Liver (tissue), 9 donors: ENCODE results near the gene TBC1D7. TPM values are rescaled to one million over a fixed set of nuclear protein-coding genes. Genes with fewer than 3 reads are reported as not detected.

Source experiments
- DNase-seq: peaks from one replicate; pipeline ENCODE4 v3.0.0-alpha.2; 2017; ENCODE audit warnings: low spot score
- H3K27ac ChIP-seq, 2 donors: one replicate each; pipeline ENCODE4 v1.7.0; 2013; ENCODE audit warnings: inconsistent platforms in 2 of 2, low read length in 2 of 2, control low read depth in 1 of 2, low read depth in 1 of 2, mild to moderate bottlenecking in 1 of 2
- H3K27me3 ChIP-seq, 4 donors: one replicate each; pipeline versions ENCODE4 v1.6.1 to v1.7.0; 2013; ENCODE audit warnings: low read length in 3 of 4, inconsistent platforms in 1 of 4, mild to moderate bottlenecking in 1 of 4, moderate library complexity in 1 of 4; ENCODE audit not compliant: control insufficient read depth in 4 of 4, insufficient read depth in 4 of 4
- H3K36me3 ChIP-seq, 4 donors: one replicate each; pipeline versions ENCODE4 v1.6.1 to v1.7.0; 2013; ENCODE audit warnings: low read length in 3 of 4, mild to moderate bottlenecking in 3 of 4, low read depth in 1 of 4, moderate library complexity in 1 of 4; ENCODE audit not compliant: control insufficient read depth in 4 of 4, insufficient read depth in 3 of 4
- H3K4me1 ChIP-seq, 4 donors: one replicate each; pipeline versions ENCODE4 v1.6.1 to v1.7.0; 2013; ENCODE audit warnings: low read length in 3 of 4, mild to moderate bottlenecking in 3 of 4, moderate library complexity in 1 of 4; ENCODE audit not compliant: control insufficient read depth in 4 of 4, insufficient read depth in 4 of 4
- H3K4me3 ChIP-seq, 3 donors: one replicate each; pipeline versions ENCODE4 v1.6.1 to v1.7.0; 2013; ENCODE audit warnings: low read length in 3 of 3, control low read depth in 1 of 3, low read depth in 1 of 3, mild to moderate bottlenecking in 1 of 3
- H3K9ac ChIP-seq, 2 donors: one replicate each; pipeline ENCODE4 v1.7.0; 2013; ENCODE audit warnings: low read length in 2 of 2, mild to moderate bottlenecking in 2 of 2, moderate library complexity in 2 of 2, control low read depth in 1 of 2, low read depth in 1 of 2
- H3K9me3 ChIP-seq, 4 donors: one replicate each; pipeline versions ENCODE4 v1.6.1 to v1.7.0; 2013; ENCODE audit warnings: low read length in 3 of 4; ENCODE audit not compliant: control insufficient read depth in 4 of 4
- ATF3 ChIP-seq: IDR thresholded peaks from 2 replicates; pipeline ENCODE4 v1.6.1; 2016; ENCODE audit warnings: antibody characterized with exemption
- CTCF ChIP-seq: fragments of 150-350 bp; IDR thresholded peaks from 2 replicates; pipeline ENCODE4 v1.5.1; 2017; ENCODE audit warnings: improper control_type of control experiment, low read depth, low read length; ENCODE audit not compliant: missing input control
- EGR1 ChIP-seq, 2 donors: IDR thresholded peaks; 2 replicates each; pipeline ENCODE4 v1.6.1; 2016 to 2018; ENCODE audit warnings: antibody characterized with exemption in 2 of 2, low read depth in 2 of 2
- FOXA1 ChIP-seq: IDR thresholded peaks from 2 replicates; pipeline ENCODE4 v1.6.1; 2016; ENCODE audit warnings: antibody characterized with exemption
- FOXA2 ChIP-seq: IDR thresholded peaks from 2 replicates; pipeline ENCODE4 v1.6.1; 2016; ENCODE audit warnings: antibody characterized with exemption
- GABPA ChIP-seq, 2 donors: IDR thresholded peaks in 1 of 2; conservative IDR thresholded peaks in 1 of 2; 2 replicates each; pipeline ENCODE4 v1.6.1; 2016; ENCODE audit warnings: antibody characterized with exemption in 2 of 2, mild to moderate bottlenecking in 1 of 2, moderate library complexity in 1 of 2
- HNF4A ChIP-seq, 2 donors: conservative IDR thresholded peaks; 2 replicates each; pipeline ENCODE4 v1.6.1; 2016; ENCODE audit warnings: antibody characterized with exemption in 2 of 2, mild to moderate bottlenecking in 2 of 2
- HNF4G ChIP-seq: IDR thresholded peaks from 2 replicates; pipeline ENCODE4 v1.6.1; 2016; ENCODE audit warnings: antibody characterized with exemption
- JUND ChIP-seq, 2 donors: IDR thresholded peaks; 2 replicates each; pipeline ENCODE4 v1.6.1; 2016; ENCODE audit warnings: antibody characterized with exemption in 2 of 2
- MAX ChIP-seq: IDR thresholded peaks from 2 replicates; pipeline ENCODE4 v1.6.1; 2016; ENCODE audit warnings: antibody characterized with exemption
- NR2F2 ChIP-seq: IDR thresholded peaks from 2 replicates; pipeline ENCODE4 v1.6.1; 2016; ENCODE audit warnings: antibody characterized with exemption
- RAD21 ChIP-seq, 2 donors: IDR thresholded peaks; 2 replicates each; pipeline ENCODE4 v1.6.1; 2016; ENCODE audit warnings: antibody characterized with exemption in 2 of 2, mild to moderate bottlenecking in 2 of 2
- REST ChIP-seq: IDR thresholded peaks from 2 replicates; pipeline ENCODE4 v1.6.1; 2016; ENCODE audit warnings: antibody characterized with exemption, mild to moderate bottlenecking
- SP1 ChIP-seq: IDR thresholded peaks from 2 replicates; pipeline ENCODE4 v1.6.1; 2018; ENCODE audit warnings: antibody characterized with exemption, mild to moderate bottlenecking
- TAF1 ChIP-seq: conservative IDR thresholded peaks from 2 replicates; pipeline ENCODE4 v1.6.1; 2016; ENCODE audit warnings: antibody characterized with exemption, mild to moderate bottlenecking
- YY1 ChIP-seq: IDR thresholded peaks from 2 replicates; pipeline ENCODE4 v1.6.1; 2016; ENCODE audit warnings: antibody characterized with exemption, mild to moderate bottlenecking
- ZBTB33 ChIP-seq: IDR thresholded peaks from 2 replicates; pipeline ENCODE4 v1.6.1; 2016; ENCODE audit warnings: antibody characterized with exemption
- WGBS: extraction: QIAGEN DNeasy Blood & Tissue Kit; methylation state at CpG from one replicate; pipeline ENCODE4 v1.1.7; 2013; 5-methylcytosine and 5-hydroxymethylcytosine counted together
- polyA plus RNA-seq, 2 donors: library from polyadenylated mRNA; stranded (reverse) in 1 of 2; unstranded in 1 of 2; fragments of 200-250 nt in 1 of 2; fragments of >200 nt in 1 of 2; fragmentation: Nextera tagmentation in 1 of 2; extraction: Ambion mirVana in 1 of 2; gene quantifications; one replicate each; pipeline versions ENCODE4 v1.2.1 to v1.2.3, GENCODE V29; 2013 to 2015
- total RNA-seq, 2 donors: library from RNA; depleted of rRNA; stranded (reverse); fragments of >200 nt; gene quantifications; one replicate each; pipeline ENCODE4 v1.2.3, GENCODE V29; 2014
- donor health status: healthy.
- donor health status: healthy.
- donor health status: healthy.
- donor health status: healthy.
- donor health status: healthy.

The TBC1D7 gene
- total and polyA plus RNA-seq, 4 donors: 9.6 to 18.8 (median 10.6) TPM

- TF ChIP-seq FOXA1 (no peak), RAD21 (IDR thresholded peaks at IDR 0.05) (no peak), GABPA (IDR thresholded peaks at IDR 0.05 in 1 of 2, conservative IDR thresholded peaks at IDR 0.05 in 1 of 2) (no peak), SP1 (no peak), MAX (no peak), JUND (IDR thresholded peaks at IDR 0.05) (no peak), HNF4G (no peak), HNF4A (conservative IDR thresholded peaks at IDR 0.05) (no peak), REST (no peak), TAF1 (no peak), EGR1 (IDR thresholded peaks at IDR 0.05; ENCODE audit: low read depth in 2 of 2) (no peak), YY1 (no peak), ATF3 (no peak), NR2F2 (no peak), FOXA2 (no peak), ZBTB33 (no peak)
- DNase-seq: no peak
- Histone ChIP-seq H3K36me3 (peaks cover 0 to 31% (median 13%) of the 10 kb centered on the region in 4 donors), H3K9me3 (no peaks in the 10 kb centered on the region), H3K27ac (no peak overlapping the region), H3K9ac (no peak overlapping the region), H3K4me1 (peaks cover 0 to 4% (median 0%) of the 10 kb centered on the region in 4 donors), H3K4me3 (no peak overlapping the region), H3K27me3 (no peaks in the 10 kb centered on the region)
- WGBS: 82% methylated on average over 7 of the region's 7 CpGs
These were observed 20.8 kb downstream of the TBC1D7 start for GRCh38 chr6:13307508-13307995.

GRCh38 chr6:13305791-13306190 lies 22.5 kb downstream of the TBC1D7 start:
- H3K4me3 ChIP-seq: no peak overlapping the region
- DNase-seq: no peak
- H3K27ac ChIP-seq: no peak overlapping the region
- TF ChIP-seq ZBTB33: no peak
- no peak for TF ChIP-seq FOXA1
- TF ChIP-seq NR2F2: no peak
- TF ChIP-seq GABPA (IDR thresholded peaks at IDR 0.05 in 1 of 2, conservative IDR thresholded peaks at IDR 0.05 in 1 of 2): no peak
- no peak for TF ChIP-seq REST
- no peak for TF ChIP-seq EGR1 (IDR thresholded peaks at IDR 0.05; ENCODE audit: low read depth in 2 of 2)
- TF ChIP-seq RAD21 (IDR thresholded peaks at IDR 0.05): no peak
- TF ChIP-seq CTCF: no peak
- TF ChIP-seq HNF4A (conservative IDR thresholded peaks at IDR 0.05): no peak
- TF ChIP-seq YY1: no peak
- no peak for TF ChIP-seq FOXA2
- no peak for TF ChIP-seq TAF1
- H3K27me3 ChIP-seq: no peaks in the 10 kb centered on the region
- peaks cover 0 to 4% (median 0%) of the 10 kb centered on the region in 4 donors for H3K4me1 ChIP-seq
- 94% methylated on average over 1 of the region's 1 CpG for WGBS
- no peak overlapping the region for H3K9ac ChIP-seq
- H3K36me3 ChIP-seq: peaks cover 0 to 33% (median 13%) of the 10 kb centered on the region in 4 donors
- H3K9me3 ChIP-seq: no peaks in the 10 kb centered on the region
